ENCODE results near the gene MRPL37.

Gene MRPL37

DNA sequence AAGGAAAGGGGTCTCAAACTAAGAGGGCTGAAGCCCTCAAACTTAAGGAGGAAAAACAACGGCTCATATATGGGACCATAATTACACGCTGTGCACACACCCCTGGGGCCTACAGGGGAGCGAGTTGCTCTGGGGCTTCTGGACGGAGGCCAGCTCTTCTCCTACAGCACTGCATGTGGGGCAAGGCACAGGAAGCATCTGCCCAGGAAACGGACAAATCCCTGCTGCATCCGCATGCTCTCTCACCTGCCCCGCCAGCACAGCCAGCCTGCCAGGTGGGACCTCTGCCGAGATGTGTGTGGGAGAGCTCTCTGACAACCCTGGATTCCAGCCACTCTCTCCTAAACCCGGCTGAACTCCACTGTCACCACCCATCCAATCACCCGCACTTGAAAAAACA lies 54.1 kb downstream of the MRPL37 start:
- TF ChIP-seq CSDC2 (CRISPR knock-in tag; IDR thresholded peaks at IDR 0.05): no peak
- TF ChIP-seq, protein P1, sequence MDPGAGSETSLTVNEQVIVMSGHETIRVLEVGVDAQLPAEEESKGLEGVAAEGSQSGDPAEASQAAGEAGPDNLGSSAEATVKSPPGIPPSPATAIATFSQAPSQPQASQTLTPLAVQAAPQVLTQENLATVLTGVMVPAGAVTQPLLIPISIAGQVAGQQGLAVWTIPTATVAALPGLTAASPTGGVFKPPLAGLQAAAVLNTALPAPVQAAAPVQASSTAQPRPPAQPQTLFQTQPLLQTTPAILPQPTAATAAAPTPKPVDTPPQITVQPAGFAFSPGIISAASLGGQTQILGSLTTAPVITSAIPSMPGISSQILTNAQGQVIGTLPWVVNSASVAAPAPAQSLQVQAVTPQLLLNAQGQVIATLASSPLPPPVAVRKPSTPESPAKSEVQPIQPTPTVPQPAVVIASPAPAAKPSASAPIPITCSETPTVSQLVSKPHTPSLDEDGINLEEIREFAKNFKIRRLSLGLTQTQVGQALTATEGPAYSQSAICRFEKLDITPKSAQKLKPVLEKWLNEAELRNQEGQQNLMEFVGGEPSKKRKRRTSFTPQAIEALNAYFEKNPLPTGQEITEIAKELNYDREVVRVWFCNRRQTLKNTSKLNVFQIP (CRISPR knock-in tag; IDR thresholded peaks at IDR 0.05; ENCODE audit: borderline replicate concordance, low read depth): no peak
- TF ChIP-seq BACH2 (CRISPR knock-in tag; IDR thresholded peaks at IDR 0.05; ENCODE audit: borderline replicate concordance): no peak
- no peak for TF ChIP-seq RARB (CRISPR knock-in tag; IDR thresholded peaks at IDR 0.05)
- TF ChIP-seq ZFP3 (CRISPR knock-in tag; IDR thresholded peaks at IDR 0.05): no peak
- TF ChIP-seq, protein P2, sequence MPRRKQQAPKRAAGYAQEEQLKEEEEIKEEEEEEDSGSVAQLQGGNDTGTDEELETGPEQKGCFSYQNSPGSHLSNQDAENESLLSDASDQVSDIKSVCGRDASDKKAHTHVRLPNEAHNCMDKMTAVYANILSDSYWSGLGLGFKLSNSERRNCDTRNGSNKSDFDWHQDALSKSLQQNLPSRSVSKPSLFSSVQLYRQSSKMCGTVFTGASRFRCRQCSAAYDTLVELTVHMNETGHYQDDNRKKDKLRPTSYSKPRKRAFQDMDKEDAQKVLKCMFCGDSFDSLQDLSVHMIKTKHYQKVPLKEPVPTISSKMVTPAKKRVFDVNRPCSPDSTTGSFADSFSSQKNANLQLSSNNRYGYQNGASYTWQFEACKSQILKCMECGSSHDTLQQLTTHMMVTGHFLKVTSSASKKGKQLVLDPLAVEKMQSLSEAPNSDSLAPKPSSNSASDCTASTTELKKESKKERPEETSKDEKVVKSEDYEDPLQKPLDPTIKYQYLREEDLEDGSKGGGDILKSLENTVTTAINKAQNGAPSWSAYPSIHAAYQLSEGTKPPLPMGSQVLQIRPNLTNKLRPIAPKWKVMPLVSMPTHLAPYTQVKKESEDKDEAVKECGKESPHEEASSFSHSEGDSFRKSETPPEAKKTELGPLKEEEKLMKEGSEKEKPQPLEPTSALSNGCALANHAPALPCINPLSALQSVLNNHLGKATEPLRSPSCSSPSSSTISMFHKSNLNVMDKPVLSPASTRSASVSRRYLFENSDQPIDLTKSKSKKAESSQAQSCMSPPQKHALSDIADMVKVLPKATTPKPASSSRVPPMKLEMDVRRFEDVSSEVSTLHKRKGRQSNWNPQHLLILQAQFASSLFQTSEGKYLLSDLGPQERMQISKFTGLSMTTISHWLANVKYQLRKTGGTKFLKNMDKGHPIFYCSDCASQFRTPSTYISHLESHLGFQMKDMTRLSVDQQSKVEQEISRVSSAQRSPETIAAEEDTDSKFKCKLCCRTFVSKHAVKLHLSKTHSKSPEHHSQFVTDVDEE (CRISPR knock-in tag; IDR thresholded peaks at IDR 0.05): no peak
- TF ChIP-seq OSR1 (CRISPR knock-in tag; IDR thresholded peaks at IDR 0.05): no peak
- TF ChIP-seq, protein P3, sequence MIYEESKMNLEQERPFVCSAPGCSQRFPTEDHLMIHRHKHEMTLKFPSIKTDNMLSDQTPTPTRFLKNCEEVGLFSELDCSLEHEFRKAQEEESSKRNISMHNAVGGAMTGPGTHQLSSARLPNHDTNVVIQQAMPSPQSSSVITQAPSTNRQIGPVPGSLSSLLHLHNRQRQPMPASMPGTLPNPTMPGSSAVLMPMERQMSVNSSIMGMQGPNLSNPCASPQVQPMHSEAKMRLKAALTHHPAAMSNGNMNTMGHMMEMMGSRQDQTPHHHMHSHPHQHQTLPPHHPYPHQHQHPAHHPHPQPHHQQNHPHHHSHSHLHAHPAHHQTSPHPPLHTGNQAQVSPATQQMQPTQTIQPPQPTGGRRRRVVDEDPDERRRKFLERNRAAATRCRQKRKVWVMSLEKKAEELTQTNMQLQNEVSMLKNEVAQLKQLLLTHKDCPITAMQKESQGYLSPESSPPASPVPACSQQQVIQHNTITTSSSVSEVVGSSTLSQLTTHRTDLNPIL (CRISPR knock-in tag; IDR thresholded peaks at IDR 0.05; ENCODE audit: low read depth): no peak
- TF ChIP-seq ZNF70 (CRISPR knock-in tag; IDR thresholded peaks at IDR 0.05): no peak
- TF ChIP-seq ESRRG (CRISPR knock-in tag; IDR thresholded peaks at IDR 0.05): no peak
- TF ChIP-seq ZC3H10 (CRISPR knock-in tag; IDR thresholded peaks at IDR 0.05): no peak
- TF ChIP-seq TCF4 (CRISPR knock-in tag; IDR thresholded peaks at IDR 0.05; ENCODE audit: borderline replicate concordance): no peak
- TF ChIP-seq, protein P4, sequence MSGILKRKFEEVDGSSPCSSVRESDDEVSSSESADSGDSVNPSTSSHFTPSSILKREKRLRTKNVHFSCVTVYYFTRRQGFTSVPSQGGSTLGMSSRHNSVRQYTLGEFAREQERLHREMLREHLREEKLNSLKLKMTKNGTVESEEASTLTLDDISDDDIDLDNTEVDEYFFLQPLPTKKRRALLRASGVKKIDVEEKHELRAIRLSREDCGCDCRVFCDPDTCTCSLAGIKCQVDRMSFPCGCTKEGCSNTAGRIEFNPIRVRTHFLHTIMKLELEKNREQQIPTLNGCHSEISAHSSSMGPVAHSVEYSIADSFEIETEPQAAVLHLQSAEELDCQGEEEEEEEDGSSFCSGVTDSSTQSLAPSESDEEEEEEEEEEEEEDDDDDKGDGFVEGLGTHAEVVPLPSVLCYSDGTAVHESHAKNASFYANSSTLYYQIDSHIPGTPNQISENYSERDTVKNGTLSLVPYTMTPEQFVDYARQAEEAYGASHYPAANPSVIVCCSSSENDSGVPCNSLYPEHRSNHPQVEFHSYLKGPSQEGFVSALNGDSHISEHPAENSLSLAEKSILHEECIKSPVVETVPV (CRISPR knock-in tag; IDR thresholded peaks at IDR 0.05): no peak
- no peak for TF ChIP-seq ARNTL (CRISPR knock-in tag; IDR thresholded peaks at IDR 0.05; ENCODE audit: borderline replicate concordance, low read depth)
- ATAC-seq: peak; percentile 54

DNA sequence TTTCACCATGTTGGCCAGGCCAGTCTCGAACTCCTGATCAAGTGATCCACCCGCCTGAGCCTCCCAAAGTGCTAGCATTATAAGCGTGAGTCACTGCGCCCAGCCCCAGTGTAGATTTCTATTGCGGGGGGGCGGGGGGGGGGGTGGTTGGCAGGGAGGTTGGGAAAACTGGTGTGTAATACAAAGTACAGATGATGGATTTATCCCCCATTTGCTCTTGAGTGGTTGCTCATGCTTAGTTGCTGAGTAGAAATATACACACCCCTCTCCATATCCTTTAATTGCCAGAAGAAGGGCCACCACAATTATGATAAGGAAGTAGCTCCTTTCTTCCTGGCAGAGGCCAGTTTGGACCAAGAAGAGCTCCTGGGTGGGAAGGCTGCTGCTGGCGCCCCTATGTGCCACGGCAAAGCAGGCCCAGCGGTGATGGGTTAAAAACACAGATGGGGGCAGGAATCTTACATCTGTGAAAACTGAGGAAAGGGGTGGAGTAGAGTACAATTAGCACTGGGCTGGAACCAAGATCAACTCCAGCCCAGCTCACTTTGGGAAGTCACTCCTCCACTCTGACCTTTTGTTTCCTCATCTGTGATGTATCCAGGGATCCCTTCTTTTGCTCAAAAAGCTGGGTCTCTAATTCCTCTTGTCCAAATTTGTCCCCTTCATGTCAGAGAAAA lies 55.2 kb downstream of the MRPL37 start:
- TF ChIP-seq, protein P1 (CRISPR knock-in tag; IDR thresholded peaks at IDR 0.05; ENCODE audit: borderline replicate concordance, low read depth): no peak
- no peak for TF ChIP-seq ZNF70 (CRISPR knock-in tag; IDR thresholded peaks at IDR 0.05)
- no peak for TF ChIP-seq ZC3H10 (CRISPR knock-in tag; IDR thresholded peaks at IDR 0.05)
- TF ChIP-seq, protein P2 (CRISPR knock-in tag; IDR thresholded peaks at IDR 0.05): no peak
- no peak for TF ChIP-seq BACH2 (CRISPR knock-in tag; IDR thresholded peaks at IDR 0.05; ENCODE audit: borderline replicate concordance)
- no peak for TF ChIP-seq ZFP30 (CRISPR knock-in tag; IDR thresholded peaks at IDR 0.05)
- TF ChIP-seq, protein P3 (CRISPR knock-in tag; IDR thresholded peaks at IDR 0.05; ENCODE audit: low read depth): no peak
- no peak for TF ChIP-seq ZNF8 (CRISPR knock-in tag; IDR thresholded peaks at IDR 0.05)
- no peak for TF ChIP-seq ZFP3 (CRISPR knock-in tag; IDR thresholded peaks at IDR 0.05)
- no peak for TF ChIP-seq PPARA (CRISPR knock-in tag; IDR thresholded peaks at IDR 0.05; ENCODE audit: borderline replicate concordance)
- TF ChIP-seq, protein P4 (CRISPR knock-in tag; IDR thresholded peaks at IDR 0.05): no peak
- TF ChIP-seq SNAI2 (CRISPR knock-in tag; IDR thresholded peaks at IDR 0.05): no peak
- peak; percentile 20; the same call in 2 of the 3 replicates for ATAC-seq
